HepG2 (cell line): ENCODE measurements around the gene PSMA4. TPM values are rescaled to one million over a fixed set of nuclear protein-coding genes. Genes with fewer than 3 reads are reported as not detected.
A peak's percentile ranks its signal among the peaks of the same experiment; 100 is the strongest.

Experiments used
- ATF4 ChIP-seq, 2 experiments: fragments of 450-650 bp in 1 of 2; sonication (generic) in 1 of 2; formaldehyde crosslinking; IDR thresholded peaks; 2 replicates each; pipeline versions ENCODE4 v1.5.0 to v1.8.0; 2020 to 2022; ENCODE audit warnings: mild to moderate bottlenecking in 1 of 2, missing genetic modification reagents in 1 of 2
- BRD4 ChIP-seq: sonication (generic); formaldehyde crosslinking; IDR thresholded peaks from 2 replicates; pipeline ENCODE4 v1.4.0; 2020; ENCODE audit warnings: missing genetic modification reagents
- HOXD1 ChIP-seq: sonication (generic); formaldehyde crosslinking; IDR thresholded peaks from 2 replicates; pipeline ENCODE4 v1.5.0; 2020; ENCODE audit warnings: missing genetic modification reagents
- KDM5A ChIP-seq: fragments of 200-600 bp; sonication (generic); IDR thresholded peaks from 2 replicates; pipeline ENCODE4 v1.7.0; 2018; ENCODE audit warnings: antibody characterized with exemption, mild to moderate bottlenecking, low read length, borderline replicate concordance
- MAX ChIP-seq: IDR thresholded peaks from 2 replicates; pipeline ENCODE4 v1.6.1; 2012; ENCODE audit warnings: inconsistent platforms
- NKX3-1 ChIP-seq: sonication (generic); formaldehyde crosslinking; IDR thresholded peaks from 2 replicates; pipeline ENCODE4 v1.5.0; 2020; ENCODE audit warnings: missing genetic modification reagents
- SNAPC5 ChIP-seq: sonication (generic); formaldehyde crosslinking; IDR thresholded peaks from 2 replicates; pipeline ENCODE4 v1.8.1; 2023; ENCODE audit warnings: mild to moderate bottlenecking, missing genetic modification reagents, borderline replicate concordance
- SOX13 ChIP-seq, 3 experiments: fragments of 450-650 bp in 1 of 3; sonication (generic) in 1 of 3; formaldehyde crosslinking in 1 of 3; IDR thresholded peaks in 2 of 3; conservative IDR thresholded peaks in 1 of 3; 2 replicates each; pipeline versions ENCODE4 v1.5.0 to v1.6.1; 2016 to 2020; ENCODE audit warnings: antibody characterized with exemption in 1 of 3, mild to moderate bottlenecking in 1 of 3, missing compliant biosample characterization in 1 of 3, missing genetic modification reagents in 1 of 3, moderate library complexity in 1 of 3
- STAT5B ChIP-seq: sonication (generic); formaldehyde crosslinking; IDR thresholded peaks from 2 replicates; pipeline ENCODE4 v1.4.0; 2020; ENCODE audit warnings: missing genetic modification reagents
- TOPORS ChIP-seq: sonication (generic); formaldehyde crosslinking; IDR thresholded peaks from 2 replicates; pipeline ENCODE4 v1.8.0; 2023; ENCODE audit warnings: mild to moderate bottlenecking, missing genetic modification reagents
- U2AF2 ChIP-seq: fragments of 200-400 bp; formaldehyde crosslinking; IDR thresholded peaks from 2 replicates; pipeline ENCODE4 v1.6.1; 2017; ENCODE audit warnings: low read depth, mild to moderate bottlenecking, low read length
- ZBTB7B ChIP-seq: sonication (generic); formaldehyde crosslinking; IDR thresholded peaks from 2 replicates; pipeline ENCODE4 v1.4.0; 2020; ENCODE audit warnings: missing genetic modification reagents
- ZFY ChIP-seq: sonication (generic); formaldehyde crosslinking; IDR thresholded peaks from 2 replicates; pipeline ENCODE4 v1.4.0; 2020; ENCODE audit warnings: missing genetic modification reagents
- ZNF282 ChIP-seq: fragments of 450-650 bp; IDR thresholded peaks from 2 replicates; pipeline ENCODE4 v1.6.1; 2018; ENCODE audit not compliant: partially characterized antibody
- ZNF343 ChIP-seq: sonication (generic); formaldehyde crosslinking; IDR thresholded peaks from 2 replicates; pipeline ENCODE4 v1.4.0; 2020; ENCODE audit warnings: mild to moderate bottlenecking, missing genetic modification reagents
- ZNF414 ChIP-seq: sonication (generic); formaldehyde crosslinking; IDR thresholded peaks from 2 replicates; pipeline ENCODE4 v1.5.0; 2020; ENCODE audit warnings: missing genetic modification reagents
- ZNF562 ChIP-seq: sonication (generic); formaldehyde crosslinking; IDR thresholded peaks from 2 replicates; pipeline ENCODE4 v1.8.0; 2022; ENCODE audit warnings: missing genetic modification reagents, borderline replicate concordance
- ZNF629 ChIP-seq: sonication (generic); formaldehyde crosslinking; conservative IDR thresholded peaks from 2 replicates; pipeline ENCODE4 v1.5.0; 2020; ENCODE audit warnings: missing genetic modification reagents
- ZNF672 ChIP-seq: sonication (generic); formaldehyde crosslinking; IDR thresholded peaks from 2 replicates; pipeline ENCODE4 v1.8.1; 2022; ENCODE audit warnings: missing genetic modification reagents
- ZNF691 ChIP-seq: sonication (generic); formaldehyde crosslinking; IDR thresholded peaks from 2 replicates; pipeline ENCODE4 v1.4.0; 2020; ENCODE audit warnings: missing genetic modification reagents, low read depth, mild to moderate bottlenecking, borderline replicate concordance
- ZNF816 ChIP-seq: sonication (generic); formaldehyde crosslinking; IDR thresholded peaks from 2 replicates; pipeline ENCODE4 v1.8.0; 2022; ENCODE audit warnings: missing genetic modification reagents, mild to moderate bottlenecking, borderline replicate concordance
- ZSCAN25 ChIP-seq: sonication (generic); formaldehyde crosslinking; IDR thresholded peaks from 2 replicates; pipeline ENCODE4 v1.8.0; 2022; ENCODE audit warnings: mild to moderate bottlenecking, missing genetic modification reagents
- ZZZ3 ChIP-seq: sonication (generic); formaldehyde crosslinking; IDR thresholded peaks from 2 replicates; pipeline ENCODE4 v1.4.0; 2020; ENCODE audit warnings: missing genetic modification reagents, mild to moderate bottlenecking, borderline replicate concordance
- polyA plus RNA-seq, 8 experiments: library from polyadenylated mRNA; depleted of rRNA in 3 of 8; stranded (reverse) in 7 of 8; unstranded in 1 of 8; fragments of >200 nt; fragmentation: Illumina TruSeq in 4 of 8; extraction: Trizol in 4 of 8; gene quantifications; 2 replicates each; pipeline versions ENCODE4 v1.2.1 to v1.2.3, GENCODE V29; 2011 to 2016; ENCODE audit warnings: low read depth in 4 of 8, missing spikeins in 1 of 8, mixed read lengths in 1 of 8; ENCODE audit not compliant: insufficient read depth in 1 of 8
- total RNA-seq, 5 experiments: library from RNA; depleted of rRNA; stranded (reverse); fragments of >200 nt; fragmentation: Illumina TruSeq; extraction: Trizol; gene quantifications; 2 replicates each; pipeline ENCODE4 v1.2.3, GENCODE V29; 2016; ENCODE audit warnings: low read depth in 1 of 5
- TF ChIP-seq, protein P1 (sequence below): sonication (generic); formaldehyde crosslinking; IDR thresholded peaks from 2 replicates; pipeline ENCODE4; 2020; ENCODE audit warnings: missing genetic modification reagents, mild to moderate bottlenecking, borderline replicate concordance

Gene PSMA4
- total and polyA plus RNA-seq, 2 of the 13 experiments (the other 11 are each of a cell fraction or from before 2014, with no cell fraction given) = 202 to 404 TPM

GRCh38 chr15:78506971-78507830 lies 33.0 kb upstream of the PSMA4 start, which contains the start of gene HYKK (continued):
- TF ChIP-seq U2AF2 = no peak
- no peak for TF ChIP-seq ZSCAN25
- TF ChIP-seq STAT5B = no peak
- TF ChIP-seq ZNF691 (CRISPR knock-in tag) = no peak
- no peak for TF ChIP-seq NKX3-1 (CRISPR knock-in tag)
- TF ChIP-seq ZBTB7B (CRISPR knock-in tag) = peak; percentile 45; the same call in 1 of the 2 replicates
- 0 out of 2 replicates have a peak, but pooled peaks have one; percentile 37 for TF ChIP-seq ZZZ3 (CRISPR knock-in tag)
- no peak for TF ChIP-seq SNAPC5
- no peak for TF ChIP-seq ZNF414 (CRISPR knock-in tag)
- TF ChIP-seq TOPORS (CRISPR knock-in tag) = no peak; the same call in 1 of the 2 replicates
- no peak for TF ChIP-seq ZNF562
- TF ChIP-seq ATF4 (CRISPR knock-in tag; IDR thresholded peaks at IDR 0.05) = peak in 1 of 2 experiments; percentile 22; a peak in 1 of 4 replicates
- TF ChIP-seq ZNF343 (CRISPR knock-in tag) = no peak
- TF ChIP-seq, protein P1, sequence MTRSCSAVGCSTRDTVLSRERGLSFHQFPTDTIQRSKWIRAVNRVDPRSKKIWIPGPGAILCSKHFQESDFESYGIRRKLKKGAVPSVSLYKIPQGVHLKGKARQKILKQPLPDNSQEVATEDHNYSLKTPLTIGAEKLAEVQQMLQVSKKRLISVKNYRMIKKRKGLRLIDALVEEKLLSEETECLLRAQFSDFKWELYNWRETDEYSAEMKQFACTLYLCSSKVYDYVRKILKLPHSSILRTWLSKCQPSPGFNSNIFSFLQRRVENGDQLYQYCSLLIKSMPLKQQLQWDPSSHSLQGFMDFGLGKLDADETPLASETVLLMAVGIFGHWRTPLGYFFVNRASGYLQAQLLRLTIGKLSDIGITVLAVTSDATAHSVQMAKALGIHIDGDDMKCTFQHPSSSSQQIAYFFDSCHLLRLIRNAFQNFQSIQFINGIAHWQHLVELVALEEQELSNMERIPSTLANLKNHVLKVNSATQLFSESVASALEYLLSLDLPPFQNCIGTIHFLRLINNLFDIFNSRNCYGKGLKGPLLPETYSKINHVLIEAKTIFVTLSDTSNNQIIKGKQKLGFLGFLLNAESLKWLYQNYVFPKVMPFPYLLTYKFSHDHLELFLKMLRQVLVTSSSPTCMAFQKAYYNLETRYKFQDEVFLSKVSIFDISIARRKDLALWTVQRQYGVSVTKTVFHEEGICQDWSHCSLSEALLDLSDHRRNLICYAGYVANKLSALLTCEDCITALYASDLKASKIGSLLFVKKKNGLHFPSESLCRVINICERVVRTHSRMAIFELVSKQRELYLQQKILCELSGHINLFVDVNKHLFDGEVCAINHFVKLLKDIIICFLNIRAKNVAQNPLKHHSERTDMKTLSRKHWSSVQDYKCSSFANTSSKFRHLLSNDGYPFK (CRISPR knock-in tag) = peak; percentile 58; the same call in 1 of the 2 replicates
- TF ChIP-seq ZNF282 = no peak
- TF ChIP-seq HOXD1 (CRISPR knock-in tag) = peak; percentile 31; the same call in 1 of the 2 replicates
- no peak for TF ChIP-seq SOX13 (IDR thresholded peaks at IDR 0.05)
- TF ChIP-seq SOX13 (CRISPR knock-in tag; conservative IDR thresholded peaks at IDR 0.05 in 1 of 2, IDR thresholded peaks at IDR 0.05 in 1 of 2) = no peak
- peak; percentile 77 for TF ChIP-seq MAX
- TF ChIP-seq ZNF816 (CRISPR knock-in tag) = no peak
- TF ChIP-seq BRD4 (CRISPR knock-in tag) = no peak
- TF ChIP-seq ZNF672 = no peak
- no peak for TF ChIP-seq ZNF629
- TF ChIP-seq KDM5A = peak; percentile 30; the same call in 1 of the 2 replicates
- peak; percentile 69 for TF ChIP-seq ZFY (CRISPR knock-in tag)
